Neutrophil (primary cell): ENCODE measurements around the gene SPINT1.

Experiments used
- H3K27ac ChIP-seq: fragments of 200-600 bp; sonication (generic); 2 replicates; pipeline ENCODE4 v1.5.1; 2016; ENCODE audit warnings: mild to moderate bottlenecking, moderate library complexity
- H3K27me3 ChIP-seq: fragments of 200-600 bp; sonication (generic); 2 replicates; pipeline ENCODE4 v1.6.0; 2016; ENCODE audit warnings: mild to moderate bottlenecking
- H3K36me3 ChIP-seq: fragments of 200-600 bp; sonication (generic); 2 replicates; pipeline ENCODE4 v1.5.1; 2017
- H3K4me1 ChIP-seq, 2 experiments: fragments of 200-600 bp in 1 of 2; sonication (generic) in 1 of 2; 1 replicate in 1 of 2; 2 replicates in 1 of 2; pipeline versions ENCODE4 v1.5.1 to v1.6.1; 2013 to 2016; ENCODE audit warnings: low read depth in 1 of 2, low read length in 1 of 2, mild to moderate bottlenecking in 1 of 2, moderate library complexity in 1 of 2; ENCODE audit not compliant: control insufficient read depth in 1 of 2, insufficient read depth in 1 of 2
- H3K4me3 ChIP-seq, 2 experiments: fragments of 200-600 bp in 1 of 2; sonication (generic) in 1 of 2; 1 replicate in 1 of 2; 2 replicates in 1 of 2; pipeline ENCODE4 v1.5.1; 2013 to 2016; ENCODE audit warnings: low read depth in 1 of 2, low read length in 1 of 2, mild to moderate bottlenecking in 1 of 2, moderate library complexity in 1 of 2
- H3K9me3 ChIP-seq: fragments of 200-600 bp; sonication (generic); 2 replicates; pipeline ENCODE4 v1.5.1; 2016
- CTCF ChIP-seq: fragments of 200-600 bp; sonication (generic); IDR thresholded peaks from 2 replicates; pipeline ENCODE4 v1.5.1; 2016; ENCODE audit warnings: antibody characterized with exemption

SPINT1 gene

GRCh38 chr15:40831861-40832260 is 12.0 kb upstream of the SPINT1 start:
- Histone ChIP-seq H3K36me3 (no peaks in the 10 kb centered on the region), H3K27me3 (peaks cover 8% of the 10 kb centered on the region), H3K4me3 (no peak overlapping the region), H3K27ac (no peak overlapping the region), H3K4me1 (no peaks in the 10 kb centered on the region), H3K9me3 (no peaks in the 10 kb centered on the region)
- no peak for TF ChIP-seq CTCF

DNA sequence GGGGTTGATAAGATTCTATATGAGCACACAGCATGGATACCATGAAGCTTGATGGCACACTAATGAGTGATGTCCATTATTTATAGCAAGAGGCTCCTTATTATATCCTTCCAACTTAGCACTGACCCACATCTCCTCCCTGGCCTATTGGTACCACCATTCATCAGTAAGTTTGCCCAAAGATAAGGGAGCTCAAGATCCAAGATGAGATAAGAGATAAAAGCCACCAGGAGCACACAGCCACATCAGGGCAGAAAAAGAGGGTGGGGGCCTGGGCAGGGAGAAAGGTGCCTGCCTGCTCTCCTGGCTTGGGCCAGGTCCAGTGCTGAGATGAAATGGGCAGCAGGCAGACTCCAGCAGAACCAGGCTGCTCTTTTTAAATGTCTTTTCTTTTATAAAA is 10.9 kb upstream of the SPINT1 start:
- H3K4me1 ChIP-seq, result no peaks in the 10 kb centered on the region

GRCh38 chr15:40836020-40836419 is 7.8 kb upstream of the SPINT1 start:
- H3K36me3 ChIP-seq, result no peaks in the 10 kb centered on the region
- H3K27me3 ChIP-seq, result peaks cover 2% of the 10 kb centered on the region
- no peak for TF ChIP-seq CTCF
- H3K4me3 ChIP-seq, result no peak overlapping the region
- H3K4me1 ChIP-seq, result no peaks in the 10 kb centered on the region
- H3K27ac ChIP-seq, result no peak overlapping the region
- H3K9me3 ChIP-seq, result no peaks in the 10 kb centered on the region

More for the DNA sequence above, 10.9 kb upstream of the SPINT1 start:
- Histone ChIP-seq H3K9me3 (no peaks in the 10 kb centered on the region), H3K27ac (no peak overlapping the region), H3K4me3 (no peak overlapping the region), H3K36me3 (no peaks in the 10 kb centered on the region), H3K27me3 (peaks cover 7% of the 10 kb centered on the region)
- no peak for TF ChIP-seq CTCF

DNA sequence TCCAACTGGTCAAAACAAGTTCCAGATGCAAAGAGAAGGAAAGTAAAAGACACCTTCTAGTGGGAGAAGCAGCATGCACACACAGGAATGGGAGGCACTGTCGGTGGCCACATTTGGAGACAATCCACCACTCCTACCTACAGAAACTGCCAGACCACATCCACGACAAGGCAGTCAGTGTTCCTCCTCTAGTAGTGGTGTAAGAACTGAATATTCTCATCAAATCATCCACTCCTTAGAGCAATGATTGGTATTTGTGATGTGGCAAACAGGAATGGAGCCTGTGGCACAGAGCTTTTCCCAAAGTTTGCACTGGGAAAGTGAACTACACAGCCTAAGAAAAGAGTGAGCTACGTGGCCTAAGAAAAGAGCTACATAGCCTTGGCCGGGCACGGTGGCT is 5.1 kb upstream of the SPINT1 start:
- H3K36me3 ChIP-seq, result no peaks in the 10 kb centered on the region
- H3K27me3 ChIP-seq, result peaks cover 29% of the 10 kb centered on the region
- H3K27ac ChIP-seq, result no peak overlapping the region
- no peak for TF ChIP-seq CTCF
- no peaks in the 10 kb centered on the region for H3K9me3 ChIP-seq
- peaks cover 0 to 4% of the 10 kb centered on the region in 2 experiments for H3K4me1 ChIP-seq
- H3K4me3 ChIP-seq, result no peak overlapping the region

- Histone ChIP-seq H3K9me3 (no peaks in the 10 kb centered on the region), H3K36me3 (no peaks in the 10 kb centered on the region), H3K27me3 (peaks cover 41% of the 10 kb centered on the region), H3K4me3 (no peak overlapping the region), H3K27ac (no peak overlapping the region), H3K4me1 (peaks cover 29 to 32% of the 10 kb centered on the region in 2 experiments)
- TF ChIP-seq CTCF, result no peak
These were observed 2.1 kb upstream of the SPINT1 start for GRCh38 chr15:40841741-40842140.
